LNCAP (cell line): Measurements from ENCODE around the gene GTSE1.

Experiments used
- TF ChIP-seq, protein P1 (sequence below): fragments of 450-650 bp; IDR thresholded peaks from 2 replicates; pipeline ENCODE4 v1.5.1; 2017; ENCODE audit warnings: mild to moderate bottlenecking

Gene GTSE1

DNA sequence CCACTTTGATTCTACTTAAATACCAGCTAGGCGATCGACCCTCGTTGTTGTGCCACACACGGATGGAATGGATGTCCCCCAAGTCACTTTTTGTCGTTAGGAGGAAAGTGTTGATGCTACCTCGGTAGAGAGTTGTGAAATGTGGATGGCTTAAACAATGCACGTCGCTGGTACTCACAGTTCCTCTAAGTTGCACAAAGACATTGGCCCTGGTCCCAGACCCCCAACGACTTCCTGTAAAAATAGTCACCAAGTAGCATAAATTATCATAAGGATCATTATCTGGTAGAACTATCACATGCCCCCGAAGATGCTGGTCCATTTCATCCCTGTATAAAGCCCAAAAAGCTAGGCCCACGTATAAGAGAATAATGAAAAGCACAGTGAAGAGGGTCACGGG, 37.3 kb upstream of the GTSE1 start:
- TF ChIP-seq, protein P1, sequence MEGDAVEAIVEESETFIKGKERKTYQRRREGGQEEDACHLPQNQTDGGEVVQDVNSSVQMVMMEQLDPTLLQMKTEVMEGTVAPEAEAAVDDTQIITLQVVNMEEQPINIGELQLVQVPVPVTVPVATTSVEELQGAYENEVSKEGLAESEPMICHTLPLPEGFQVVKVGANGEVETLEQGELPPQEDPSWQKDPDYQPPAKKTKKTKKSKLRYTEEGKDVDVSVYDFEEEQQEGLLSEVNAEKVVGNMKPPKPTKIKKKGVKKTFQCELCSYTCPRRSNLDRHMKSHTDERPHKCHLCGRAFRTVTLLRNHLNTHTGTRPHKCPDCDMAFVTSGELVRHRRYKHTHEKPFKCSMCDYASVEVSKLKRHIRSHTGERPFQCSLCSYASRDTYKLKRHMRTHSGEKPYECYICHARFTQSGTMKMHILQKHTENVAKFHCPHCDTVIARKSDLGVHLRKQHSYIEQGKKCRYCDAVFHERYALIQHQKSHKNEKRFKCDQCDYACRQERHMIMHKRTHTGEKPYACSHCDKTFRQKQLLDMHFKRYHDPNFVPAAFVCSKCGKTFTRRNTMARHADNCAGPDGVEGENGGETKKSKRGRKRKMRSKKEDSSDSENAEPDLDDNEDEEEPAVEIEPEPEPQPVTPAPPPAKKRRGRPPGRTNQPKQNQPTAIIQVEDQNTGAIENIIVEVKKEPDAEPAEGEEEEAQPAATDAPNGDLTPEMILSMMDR: no peak

DNA sequence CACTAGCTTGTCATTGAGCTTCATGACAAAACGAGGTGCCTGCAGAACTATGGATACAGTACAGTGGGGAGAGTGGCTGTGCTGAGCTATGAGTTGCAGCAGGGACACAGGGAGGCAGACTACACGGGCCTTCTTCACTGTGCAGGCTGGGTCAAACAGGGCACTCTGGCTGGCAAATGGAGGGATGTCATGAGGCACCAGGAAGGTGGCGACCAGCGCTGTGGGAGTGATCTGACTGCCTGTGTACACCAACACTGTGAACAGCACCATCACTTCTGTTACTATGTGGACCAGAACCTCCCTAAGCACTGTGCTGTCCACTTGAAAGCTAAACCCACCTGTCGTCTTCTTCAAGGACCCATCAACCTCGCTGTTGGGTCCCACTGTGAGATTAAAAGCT, 36.6 kb upstream of the GTSE1 start:
- TF ChIP-seq, protein P1: no peak

DNA sequence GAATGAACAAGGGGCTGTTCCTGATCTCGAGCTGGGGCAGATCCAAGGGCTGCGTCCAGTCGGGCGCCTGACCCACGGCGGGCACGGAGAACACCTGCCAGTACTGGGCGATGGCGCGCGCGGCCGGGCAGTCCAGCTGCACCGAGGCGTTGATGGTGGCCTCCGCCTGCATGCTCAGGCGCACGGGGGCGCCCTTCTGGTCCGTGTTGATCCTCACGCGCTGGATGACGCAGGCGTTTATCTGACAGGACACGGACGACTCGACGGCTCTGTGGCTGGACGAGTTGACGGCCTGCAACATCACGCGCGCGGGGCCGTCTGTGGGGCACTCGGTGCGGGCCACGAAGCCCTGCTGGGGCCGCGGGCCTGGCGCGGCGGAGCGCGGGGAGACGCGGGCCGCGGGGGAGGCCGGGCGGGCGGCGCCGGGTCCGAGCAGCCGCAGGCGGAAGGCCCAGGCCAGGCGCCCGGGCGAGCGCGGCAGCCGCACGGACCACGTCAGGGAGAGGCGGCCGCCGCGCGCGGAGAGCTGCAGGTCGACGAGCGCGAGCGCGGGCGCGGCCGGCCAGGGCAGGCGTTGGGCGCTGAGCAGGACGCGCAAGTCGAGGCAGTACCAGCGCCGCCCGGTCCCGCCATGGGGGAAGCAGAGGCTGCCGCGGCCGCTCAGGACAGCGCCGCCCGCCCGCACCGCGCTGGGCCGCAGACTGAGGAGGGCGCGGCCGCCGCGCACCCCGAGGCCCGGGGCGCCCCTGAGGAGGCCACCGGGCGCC, 34.0 kb upstream of the GTSE1 start:
- TF ChIP-seq, protein P1: no peak

DNA sequence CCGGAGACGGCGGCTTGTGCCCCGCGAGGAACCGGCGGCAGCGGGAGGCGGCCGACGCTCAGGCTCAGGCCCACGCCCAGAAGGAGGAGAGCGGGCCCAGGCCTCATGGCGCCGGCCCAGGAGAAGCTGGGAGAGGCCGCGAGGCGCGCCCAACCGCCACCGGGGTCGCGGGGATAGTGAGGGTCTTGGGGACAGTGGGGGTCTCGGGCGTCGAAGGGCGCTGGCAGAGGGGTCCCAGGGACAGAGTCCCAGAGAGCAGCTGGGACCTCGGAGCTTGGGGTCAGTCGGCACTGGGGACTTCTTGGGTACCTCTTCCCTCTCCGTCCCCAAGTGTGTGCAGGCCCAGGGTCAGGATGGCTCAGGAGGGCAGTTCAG, 33.5 kb upstream of the GTSE1 start, which contains the start of gene PKDREJ:
Gene PKDREJ, minus strand, starts transcription at position 128 of the 375 bp plus-strand sequence. Its CDS starts 21 bp downstream, at position 107.
- TF ChIP-seq, protein P1: no peak

DNA sequence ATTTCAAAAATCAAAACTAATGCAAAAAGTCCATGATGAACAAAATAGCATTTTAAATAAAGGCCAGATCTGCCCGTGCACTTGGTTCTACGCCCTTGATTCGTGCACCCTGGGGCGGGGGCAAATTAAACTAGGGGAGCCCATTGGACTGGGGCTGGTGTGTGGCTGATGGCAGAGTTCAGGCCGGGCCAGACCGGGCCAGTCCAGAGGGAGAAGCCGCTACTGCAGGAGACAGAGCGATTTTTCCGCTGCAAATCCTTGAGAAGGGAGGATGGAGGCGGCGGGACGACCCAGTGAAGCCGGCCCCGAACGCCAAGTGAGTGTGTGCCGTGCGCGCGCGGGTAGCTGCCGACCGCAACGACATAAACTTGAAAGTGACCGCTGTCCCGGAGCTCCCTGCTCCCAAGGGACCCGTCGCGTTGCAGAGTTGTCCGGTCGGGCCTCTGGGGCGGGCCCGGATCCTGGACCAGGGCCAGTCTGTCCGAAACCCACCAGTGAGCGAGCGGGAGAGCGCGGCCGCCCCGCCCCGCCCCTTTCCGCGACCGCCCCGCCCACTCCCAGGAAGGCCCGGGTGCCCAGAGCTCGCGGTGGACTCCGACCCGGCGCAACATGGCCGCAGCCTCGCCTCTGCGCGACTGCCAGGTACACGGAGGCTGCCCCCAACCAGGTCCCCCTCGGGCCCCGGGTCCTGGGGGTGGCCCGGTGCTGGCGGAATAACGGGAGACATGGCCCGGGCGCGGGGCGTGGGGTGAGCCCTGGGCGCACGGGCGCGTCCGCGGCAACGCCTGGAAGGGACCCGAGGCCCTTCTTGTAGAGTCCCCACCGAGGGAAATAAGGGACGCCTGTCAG, 29.0 kb upstream of the GTSE1 start, which contains the start of gene TTC38:
Gene TTC38, plus strand, starts transcription at position 578 of the 849 bp plus-strand sequence. Its CDS starts 32 bp downstream, at position 610.
- TF ChIP-seq, protein P1: no peak

DNA sequence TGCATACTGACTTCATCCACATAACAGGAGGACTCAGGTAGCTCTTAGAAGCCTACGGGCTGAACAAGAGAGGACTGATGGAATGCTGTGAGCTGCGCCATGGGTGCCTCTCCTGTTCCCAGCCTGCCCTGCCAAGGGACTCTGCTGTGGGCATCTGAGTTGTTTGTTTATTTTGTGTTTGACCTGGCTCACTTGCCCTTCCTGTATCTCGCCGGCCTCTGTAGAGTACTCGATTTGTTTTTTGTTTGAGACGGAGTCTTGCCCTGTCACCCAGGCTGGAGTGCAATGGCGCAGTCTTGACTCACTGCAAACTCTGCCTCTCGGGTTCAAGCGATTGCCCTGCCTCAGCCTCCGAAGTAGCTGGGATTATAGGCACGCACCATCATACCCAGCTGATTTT, 27.1 kb upstream of the GTSE1 start:
- TF ChIP-seq, protein P1: no peak

DNA sequence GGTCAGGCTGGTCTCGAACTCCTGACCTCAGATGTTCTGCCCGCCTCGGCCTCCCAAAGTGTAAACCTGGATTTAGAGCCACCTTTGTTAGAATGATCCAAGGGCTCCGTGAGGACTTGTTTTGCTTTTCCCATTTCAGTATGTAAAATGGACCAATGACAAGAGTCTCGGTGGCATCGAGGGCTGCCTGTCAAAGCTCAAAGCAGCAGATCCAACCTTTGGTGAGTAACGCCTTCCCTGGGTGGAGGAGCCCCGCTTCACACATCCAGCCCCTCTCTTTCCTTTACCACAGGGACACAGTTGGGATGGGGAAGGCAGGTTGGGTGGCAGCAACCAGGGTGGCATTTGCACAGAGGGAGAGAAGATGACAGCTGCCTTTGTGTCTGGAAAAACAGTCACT, 24.5 kb upstream of the GTSE1 start:
- TF ChIP-seq, protein P1: no peak
